Esophagus squamous epithelium (tissue), 4 donors: ENCODE results near the gene PARPBP.
A peak's percentile ranks its signal among the peaks of the same experiment; 100 is the strongest.

Experiments
- CTCF ChIP-seq, 6 experiments: fragments of 450-650 bp in 4 of 6; fragments of 200-600 bp in 2 of 6; sonication (generic) in 2 of 6; IDR thresholded peaks; one replicate each; pipeline ENCODE4 v1.5.1; 2016 to 2019; ENCODE audit warnings: antibody characterized with exemption in 6 of 6, mild to moderate bottlenecking in 4 of 6, moderate library complexity in 4 of 6
- POLR2A ChIP-seq, 4 donors: fragments of 450-650 bp; IDR thresholded peaks; one replicate each; pipeline ENCODE4 v1.6.1; 2017; ENCODE audit warnings: antibody characterized with exemption in 4 of 4, mild to moderate bottlenecking in 4 of 4, moderate library complexity in 3 of 4

DNA sequence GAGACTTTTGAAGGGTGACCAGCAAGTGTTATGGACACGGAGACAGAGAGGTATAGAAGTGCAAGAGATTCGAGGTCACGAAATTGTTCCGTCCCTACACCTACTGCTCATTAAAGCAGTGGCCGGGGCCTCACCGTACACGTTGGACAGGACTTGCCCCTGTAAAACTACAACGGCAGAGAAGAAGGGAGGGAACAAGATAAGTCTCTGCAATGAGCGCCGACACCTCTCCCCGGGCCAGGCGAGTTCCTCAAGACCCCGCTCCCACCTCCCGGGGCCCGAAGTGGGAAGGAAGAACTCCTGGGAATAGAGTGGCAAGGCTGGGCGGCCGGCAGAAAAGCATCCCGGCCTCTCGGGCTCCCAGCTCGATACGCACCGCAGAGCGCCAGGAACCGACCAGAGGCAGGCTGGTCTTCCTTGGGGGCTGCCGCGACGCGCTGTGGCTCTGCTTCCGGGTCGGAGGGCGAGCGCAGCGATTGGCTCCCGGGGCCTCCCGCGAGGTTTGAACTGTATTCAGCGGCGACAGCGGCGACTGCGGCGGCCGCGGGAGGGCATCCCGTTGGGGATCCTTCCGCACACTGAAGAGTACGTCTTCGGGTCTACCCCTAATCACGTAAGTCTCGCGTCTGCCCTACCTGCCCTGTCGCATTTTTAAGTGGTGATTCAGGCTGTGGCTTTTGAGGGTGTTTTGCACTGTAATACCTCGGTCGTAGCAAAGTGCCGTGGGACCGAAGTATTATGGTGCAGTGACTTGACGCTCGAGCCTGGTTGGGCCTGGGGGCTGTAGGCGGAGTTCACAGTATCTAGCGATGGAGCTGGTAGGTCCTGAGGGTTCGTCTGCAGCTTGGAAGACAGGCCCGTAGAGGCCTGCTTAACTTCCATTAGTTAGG, at the start of gene PARPBP, which contains the start of gene NUP37:
- TF ChIP-seq POLR2A (IDR thresholded peaks at IDR 0.05) (peak in 2 of 4 donors; percentile 66 to 68), CTCF (IDR thresholded peaks at IDR 0.05) (peak in 1 of 6 experiments; percentile 17)
